GM23338 (cell line): ENCODE data around the gene KCNIP1.

Source experiments
- CREB1 ChIP-seq: fragments of 250-450 bp; sonication (Bioruptor Pico); IDR thresholded peaks from 2 replicates; pipeline ENCODE4 v1.5.0; 2020; ENCODE audit warnings: low read depth, mild to moderate bottlenecking, moderate library complexity
- CTCF ChIP-seq, 2 experiments: fragments of 200-600 bp in 1 of 2; sonication (generic) in 1 of 2; conservative IDR thresholded peaks; 2 replicates each; pipeline versions ENCODE4 v1.5.1 to v1.6.1; 2016 to 2017; ENCODE audit warnings: antibody characterized with exemption in 2 of 2, low read depth in 2 of 2, mild to moderate bottlenecking in 2 of 2, moderate library complexity in 1 of 2
- ETS1 ChIP-seq: IDR thresholded peaks from 2 replicates; pipeline ENCODE4 v1.6.1; 2016; ENCODE audit warnings: antibody characterized with exemption
- EZH2 ChIP-seq: fragments of 200-600 bp; sonication (generic); IDR thresholded peaks from one replicate; pipeline ENCODE4 v1.8.0; 2017; ENCODE audit warnings: antibody characterized with exemption, mild to moderate bottlenecking, low read depth; ENCODE audit not compliant: unreplicated experiment
- EZH2phosphoT487 ChIP-seq: fragments of 200-600 bp; sonication (generic); IDR thresholded peaks from one replicate; pipeline ENCODE4 v1.8.1; 2018; ENCODE audit warnings: antibody characterized with exemption; ENCODE audit not compliant: unreplicated experiment
- JUNB ChIP-seq: IDR thresholded peaks from one replicate; pipeline ENCODE4 v1.6.1; 2016; ENCODE audit warnings: antibody characterized with exemption; ENCODE audit not compliant: unreplicated experiment
- POLR2AphosphoS5 ChIP-seq: IDR thresholded peaks from 2 replicates; pipeline ENCODE4 v1.6.1; 2016; ENCODE audit warnings: antibody characterized with exemption, low read depth
- REST ChIP-seq: IDR thresholded peaks from one replicate; pipeline ENCODE4 v1.6.1; 2018; ENCODE audit warnings: antibody characterized with exemption; ENCODE audit not compliant: unreplicated experiment
- ZNF331 ChIP-seq: fragments of 250-450 bp; sonication (Bioruptor Pico); IDR thresholded peaks from 2 replicates; pipeline ENCODE4 v1.5.0; 2020; ENCODE audit warnings: low read depth, mild to moderate bottlenecking, moderate library complexity

GRCh38 chr5:170662966-170663365, 159.1 kb downstream of the KCNIP1 start:
- TF ChIP-seq POLR2AphosphoS5 (no peak), CTCF (conservative IDR thresholded peaks at IDR 0.05; ENCODE audit: low read depth in 2 of 2) (no peak), JUNB (no peak), REST (no peak), ETS1 (no peak), EZH2 (no peak), EZH2phosphoT487 (no peak), CREB1 (CRISPR knock-in tag) (no peak), ZNF331 (no peak)
